ENCODE results near the gene YES1. TPM values are rescaled to one million over a fixed set of nuclear protein-coding genes. Genes with fewer than 3 reads are reported as not detected.
"Not testable (repeated sequence)": the region's sequence is repeated elsewhere in the genome, so short reads cannot be mapped to it uniquely, and the experiment has no call there.

Gene YES1
- total RNA-seq, 1 donor from 2014 or later = 152 TPM

- no peak for DNase-seq
Measured at GRCh38 chr18:784470-785172, 27.4 kb downstream of the YES1 start.

- peak; percentile 19 for DNase-seq
Measured at GRCh38 chr18:778194-778927, 33.7 kb downstream of the YES1 start.

DNA sequence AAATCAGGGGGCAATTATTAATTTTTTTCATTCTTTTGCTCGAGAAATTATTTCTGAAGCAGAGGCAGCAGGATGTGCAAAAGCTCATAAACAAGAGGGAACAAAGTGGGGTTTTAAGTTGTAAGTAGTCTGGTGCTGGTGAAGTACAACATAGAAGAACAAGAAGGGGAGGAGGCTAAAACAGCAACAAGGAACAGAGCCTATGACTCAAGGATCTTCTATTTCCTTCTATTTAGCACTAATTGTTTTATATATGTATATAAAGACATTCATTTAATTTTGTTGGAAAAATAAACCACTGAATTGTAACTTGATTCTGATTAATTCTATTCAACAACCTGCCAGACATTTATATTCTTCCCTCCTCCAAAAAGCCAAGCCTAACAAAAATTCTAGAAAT is 35.0 kb downstream of the YES1 start:
- no peak for DNase-seq

DNA sequence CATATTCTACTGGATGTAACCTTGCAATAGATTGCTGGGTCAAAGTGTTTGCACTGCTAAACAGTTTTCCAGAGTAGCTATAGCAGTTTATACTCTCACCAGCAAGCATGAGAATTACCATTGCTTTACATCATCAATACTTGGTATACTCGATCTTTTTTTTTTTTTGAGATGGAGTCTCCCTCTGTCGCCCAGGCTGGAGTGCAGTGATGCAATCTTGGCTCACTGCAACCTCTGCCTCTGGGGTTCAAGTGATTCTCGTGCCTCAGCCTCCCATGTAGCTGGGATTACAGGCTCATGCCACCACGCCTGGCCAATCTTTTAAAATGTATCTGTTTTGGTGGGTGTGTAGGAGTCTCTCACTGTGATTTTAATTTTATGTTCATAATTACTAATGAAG is 36.0 kb downstream of the YES1 start:
- not testable (repeated sequence) for DNase-seq

- no peak for DNase-seq
Measured at GRCh38 chr18:774811-775210, 37.2 kb downstream of the YES1 start.

- DNase-seq = no peak
Measured at GRCh38 chr18:773980-774624, 37.9 kb downstream of the YES1 start.

DNA sequence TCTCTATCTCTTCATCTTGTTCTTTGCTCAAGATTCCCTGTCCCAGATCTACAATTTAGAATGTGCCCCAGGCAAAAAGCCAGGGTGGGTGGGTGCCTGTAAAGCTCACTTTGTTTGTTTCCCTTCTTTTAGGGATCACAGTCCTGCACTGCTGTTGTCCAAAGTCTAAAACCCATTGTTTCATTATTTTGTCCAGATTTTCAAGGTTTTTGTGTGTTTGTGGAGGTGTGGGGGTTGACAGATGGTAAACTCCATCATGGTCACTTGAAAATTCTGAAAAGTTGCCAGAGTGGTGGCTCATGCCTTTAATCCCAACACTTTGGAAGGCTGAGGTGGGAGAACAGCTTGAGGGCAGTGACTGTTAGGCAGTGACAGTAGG is 41.5 kb downstream of the YES1 start:
- DNase-seq = no peak

- DNase-seq = no peak
Measured at GRCh38 chr18:767961-768360, 44.1 kb downstream of the YES1 start.

- no peak for DNase-seq
Measured at GRCh38 chr18:767084-767882, 44.8 kb downstream of the YES1 start.

- DNase-seq = no peak
Measured at GRCh38 chr18:766550-766860, 45.5 kb downstream of the YES1 start.

- DNase-seq = no peak
Measured at GRCh38 chr18:765764-766549, 46.1 kb downstream of the YES1 start.

GRCh38 chr18:759864-760263 is 52.2 kb downstream of the YES1 start:
- DNase-seq = not testable (repeated sequence)

- no peak for DNase-seq
Measured at GRCh38 chr18:755506-755905, 56.5 kb downstream of the YES1 start.

- no peak for DNase-seq
Measured at GRCh38 chr18:754656-755055, 57.4 kb downstream of the YES1 start.

DNA sequence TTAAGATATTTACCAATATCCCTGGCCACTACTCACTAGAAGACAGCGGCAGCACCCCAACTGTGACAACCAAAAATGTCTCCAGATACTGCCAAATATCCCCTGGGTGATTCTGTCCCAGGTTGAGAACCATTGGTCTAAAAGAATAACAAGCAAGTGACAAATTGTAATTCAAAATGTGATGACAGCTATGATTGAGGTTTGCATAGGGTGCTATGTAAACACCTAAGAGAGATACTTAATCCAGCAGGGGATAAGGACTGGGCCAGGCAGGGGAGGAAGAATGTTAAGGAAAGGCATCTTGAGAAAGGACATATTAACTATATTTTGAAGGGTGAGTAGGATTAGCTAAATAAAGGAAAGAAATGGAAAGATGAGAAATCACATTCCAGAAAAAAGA is 61.6 kb downstream of the YES1 start:
- DNase-seq = no peak

- no peak for DNase-seq
Measured at GRCh38 chr18:744832-745597, 67.0 kb downstream of the YES1 start.

- DNase-seq = peak; percentile 57
Measured at GRCh38 chr18:741931-742512, 70.0 kb downstream of the YES1 start.

DNA sequence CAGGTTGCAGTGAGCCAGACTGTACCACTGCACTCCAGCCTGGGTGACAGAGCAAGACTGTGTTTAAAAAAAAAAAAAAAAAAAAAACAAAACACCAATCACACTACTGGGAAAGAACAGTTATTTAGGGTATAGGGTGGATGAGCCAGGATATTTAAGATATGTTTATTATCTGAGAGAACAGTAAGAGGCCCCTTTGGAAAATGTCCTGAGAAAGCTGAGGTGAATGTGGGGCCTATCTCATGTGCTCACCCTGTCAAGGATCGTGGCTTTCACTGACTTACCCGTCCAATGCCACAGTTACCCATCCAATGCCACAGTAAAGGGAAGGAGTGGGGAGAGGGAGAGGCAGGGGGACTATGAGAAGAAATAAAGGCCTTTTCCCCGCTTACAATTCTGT is 79.7 kb downstream of the YES1 start:
- no peak for DNase-seq

- DNase-seq = no peak
Measured at GRCh38 chr18:731185-731584, 80.9 kb downstream of the YES1 start.

- no peak for DNase-seq
Measured at GRCh38 chr18:730692-731091, 81.3 kb downstream of the YES1 start.

DNA sequence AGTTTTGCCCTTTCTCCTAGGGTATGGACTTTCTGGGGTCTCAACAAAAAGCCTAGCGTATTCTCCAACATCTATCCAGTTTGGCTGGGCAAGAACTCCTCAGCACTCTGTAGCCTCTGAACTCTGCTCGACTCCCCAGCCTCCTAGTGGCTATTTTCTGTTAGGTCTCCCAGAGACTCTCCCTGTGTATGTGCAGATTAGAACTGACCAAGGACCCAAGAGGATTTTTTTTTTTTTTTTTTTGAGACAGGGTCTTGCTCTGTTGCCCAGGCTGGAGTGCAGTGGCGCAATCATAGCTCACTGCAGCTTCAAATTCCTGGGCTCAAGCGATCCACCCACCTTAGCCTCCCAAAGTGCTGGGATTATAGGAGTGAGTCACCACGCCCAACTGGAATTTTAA is 81.9 kb downstream of the YES1 start:
- DNase-seq = not testable (repeated sequence)

Data from tongue (tissue), 2 donors.